NT2/D1 (cell line): ENCODE measurements around the gene EML6.

Experiments used
- YY1 ChIP-seq: IDR thresholded peaks from 2 replicates; pipeline ENCODE4 v1.6.1; 2011; ENCODE audit not compliant: insufficient read length, insufficient read depth
- ZNF274 ChIP-seq: IDR thresholded peaks from 2 replicates; pipeline ENCODE4 v1.6.1; 2011; ENCODE audit warnings: mild to moderate bottlenecking, low read depth, low read length

GRCh38 chr2:54986264-54986663, 262.8 kb downstream of the EML6 start:
- TF ChIP-seq YY1 (no peak), ZNF274 (no peak)
